Measurements from ENCODE around the gene DNAH10.

- no peak for TF ChIP-seq ZNF565 (CRISPR knock-in tag; conservative IDR thresholded peaks at IDR 0.05; ENCODE audit: low read depth)
- TF ChIP-seq TOX (CRISPR knock-in tag; IDR thresholded peaks at IDR 0.05; ENCODE audit: borderline replicate concordance) = no peak
- no peak for TF ChIP-seq CREB5 (CRISPR knock-in tag; IDR thresholded peaks at IDR 0.05; ENCODE audit: low read depth)
- TF ChIP-seq ZC3H10 (CRISPR knock-in tag; IDR thresholded peaks at IDR 0.05) = no peak
- no peak for TF ChIP-seq PATZ1 (CRISPR knock-in tag; IDR thresholded peaks at IDR 0.05; ENCODE audit: borderline replicate concordance)
- no peak for TF ChIP-seq SNAI2 (CRISPR knock-in tag; IDR thresholded peaks at IDR 0.05)
- no peak for TF ChIP-seq PPARA (CRISPR knock-in tag; IDR thresholded peaks at IDR 0.05; ENCODE audit: borderline replicate concordance)
- TF ChIP-seq OSR1 (CRISPR knock-in tag; IDR thresholded peaks at IDR 0.05) = no peak
- TF ChIP-seq TSHZ2 (CRISPR knock-in tag; IDR thresholded peaks at IDR 0.05) = no peak
- TF ChIP-seq ZFP30 (CRISPR knock-in tag; IDR thresholded peaks at IDR 0.05) = no peak
- TF ChIP-seq ZFP3 (CRISPR knock-in tag; IDR thresholded peaks at IDR 0.05) = no peak
- no peak for TF ChIP-seq ZNF70 (CRISPR knock-in tag; IDR thresholded peaks at IDR 0.05)
- TF ChIP-seq ISL1 (CRISPR knock-in tag; IDR thresholded peaks at IDR 0.05) = no peak
- no peak for TF ChIP-seq TCF4 (CRISPR knock-in tag; IDR thresholded peaks at IDR 0.05; ENCODE audit: borderline replicate concordance)
Measured at GRCh38 chr12:123888989-123889388, 126.9 kb downstream of the DNAH10 start.
